ENCODE data around the gene AQP3.

The AQP3 gene

DNA sequence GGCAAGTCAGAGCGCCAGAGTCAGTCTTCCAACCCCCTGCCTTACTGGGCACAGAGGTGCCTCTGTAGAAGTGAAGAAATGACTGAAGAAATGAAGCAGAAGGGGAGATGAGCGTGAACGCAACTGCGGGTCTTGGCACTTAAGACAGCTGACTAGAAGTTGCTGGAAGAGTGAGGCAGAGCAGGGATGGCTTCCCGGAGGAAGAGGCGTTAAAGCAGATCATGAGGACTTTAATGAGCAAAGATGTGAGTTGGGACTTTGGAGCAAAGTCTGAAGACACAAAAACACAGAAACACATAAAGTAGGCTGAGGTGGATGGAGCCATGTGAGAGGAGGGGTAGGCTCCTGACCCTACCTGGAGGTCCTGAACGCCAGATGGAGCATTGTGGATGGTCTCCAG is 7.2 kb downstream of the AQP3 start:
- no peak overlapping the region for H3K4me3 ChIP-seq (replicated peaks in 1 of 2; ENCODE audit: low read depth in 2 of 2, low read length in 2 of 2)
- TF ChIP-seq, protein P1, sequence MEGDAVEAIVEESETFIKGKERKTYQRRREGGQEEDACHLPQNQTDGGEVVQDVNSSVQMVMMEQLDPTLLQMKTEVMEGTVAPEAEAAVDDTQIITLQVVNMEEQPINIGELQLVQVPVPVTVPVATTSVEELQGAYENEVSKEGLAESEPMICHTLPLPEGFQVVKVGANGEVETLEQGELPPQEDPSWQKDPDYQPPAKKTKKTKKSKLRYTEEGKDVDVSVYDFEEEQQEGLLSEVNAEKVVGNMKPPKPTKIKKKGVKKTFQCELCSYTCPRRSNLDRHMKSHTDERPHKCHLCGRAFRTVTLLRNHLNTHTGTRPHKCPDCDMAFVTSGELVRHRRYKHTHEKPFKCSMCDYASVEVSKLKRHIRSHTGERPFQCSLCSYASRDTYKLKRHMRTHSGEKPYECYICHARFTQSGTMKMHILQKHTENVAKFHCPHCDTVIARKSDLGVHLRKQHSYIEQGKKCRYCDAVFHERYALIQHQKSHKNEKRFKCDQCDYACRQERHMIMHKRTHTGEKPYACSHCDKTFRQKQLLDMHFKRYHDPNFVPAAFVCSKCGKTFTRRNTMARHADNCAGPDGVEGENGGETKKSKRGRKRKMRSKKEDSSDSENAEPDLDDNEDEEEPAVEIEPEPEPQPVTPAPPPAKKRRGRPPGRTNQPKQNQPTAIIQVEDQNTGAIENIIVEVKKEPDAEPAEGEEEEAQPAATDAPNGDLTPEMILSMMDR (IDR thresholded peaks at IDR 0.05; ENCODE audit: low read depth, low read length), result no peak
- no peak for DNase-seq (ENCODE audit: low read depth in 2 of 2)

DNA sequence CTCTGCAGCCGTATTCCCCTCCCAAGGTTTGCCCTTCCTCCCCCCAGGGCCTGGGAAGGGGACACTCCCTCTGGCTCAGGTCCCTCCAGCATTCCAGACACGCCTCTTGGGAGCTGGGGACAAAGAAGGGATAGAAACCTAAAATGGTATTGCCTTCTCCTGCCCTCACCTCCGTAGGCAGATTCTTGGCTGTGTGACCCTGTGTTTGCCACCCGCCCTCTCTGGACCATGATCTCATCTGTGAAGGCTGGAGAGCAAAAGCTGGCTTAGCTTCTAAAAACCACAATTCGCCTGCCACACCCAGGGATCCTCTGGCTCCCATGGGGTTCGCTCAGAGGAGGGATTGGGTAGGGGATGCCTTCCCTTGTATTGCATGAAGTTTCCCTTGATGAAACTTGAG is 7.7 kb downstream of the AQP3 start:
- H3K4me3 ChIP-seq (replicated peaks in 1 of 2; ENCODE audit: low read depth in 2 of 2, low read length in 2 of 2), result no peak overlapping the region
- TF ChIP-seq, protein P1 (IDR thresholded peaks at IDR 0.05; ENCODE audit: low read depth, low read length), result no peak

DNA sequence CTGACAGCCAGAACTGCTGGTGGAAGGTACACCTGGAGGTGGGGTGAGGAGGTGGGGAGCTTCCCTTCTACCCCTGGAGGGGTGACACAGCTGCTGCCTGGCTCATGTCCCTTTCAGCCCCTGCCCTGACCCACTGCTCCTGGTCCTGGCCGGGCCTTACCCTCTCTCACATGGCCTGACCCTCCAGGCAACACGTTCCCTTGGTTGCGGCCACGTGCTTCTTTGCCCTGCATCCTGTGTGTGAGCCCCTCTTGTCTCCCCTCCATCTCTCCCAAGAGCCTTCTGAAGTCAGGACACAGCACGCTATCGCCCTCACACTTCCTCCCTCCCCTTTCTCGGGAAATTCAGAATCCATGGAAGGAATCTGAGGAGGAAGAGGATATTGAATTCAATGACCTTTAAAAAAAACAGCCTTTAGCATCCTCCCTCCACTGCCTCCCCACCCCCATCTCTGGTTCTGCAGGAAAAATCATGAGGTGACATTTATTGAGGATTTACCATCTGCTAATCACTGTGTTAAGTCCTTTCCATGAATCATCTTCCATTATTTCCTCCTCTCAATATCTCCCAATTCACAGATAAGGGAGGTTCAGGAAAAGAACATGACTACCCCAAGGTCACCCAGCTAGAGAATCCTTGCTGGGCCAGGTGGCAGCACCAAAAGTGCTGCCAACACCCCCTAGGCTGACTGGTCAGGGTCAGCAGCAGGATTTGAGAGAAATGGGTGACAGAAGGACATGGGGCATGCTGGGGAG is 8.3 kb downstream of the AQP3 start:
- no peak for DNase-seq (ENCODE audit: low read depth in 2 of 2)
- TF ChIP-seq, protein P1 (IDR thresholded peaks at IDR 0.05; ENCODE audit: low read depth, low read length), result no peak

More for the DNA sequence above, 7.7 kb downstream of the AQP3 start:
- DNase-seq (ENCODE audit: low read depth in 2 of 2), result no peak

DNA sequence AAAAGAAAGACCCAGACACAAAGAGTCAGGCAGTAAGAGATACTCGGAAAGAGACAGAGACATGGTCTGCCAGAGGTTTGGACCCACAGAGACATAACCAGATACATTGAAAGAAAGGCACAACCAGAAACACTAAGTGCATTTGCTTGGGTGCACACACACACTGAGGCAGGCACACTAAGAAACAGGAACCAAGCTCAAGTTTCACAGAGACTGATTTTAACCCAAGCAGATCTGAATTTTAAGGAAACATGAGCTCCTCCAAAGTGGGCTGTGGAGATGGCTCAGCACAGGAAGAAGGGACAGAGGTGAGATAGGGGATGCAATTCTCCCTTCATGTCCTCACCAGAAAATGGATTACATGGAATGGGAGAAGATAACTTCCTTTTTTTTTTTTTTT is 9.5 kb downstream of the AQP3 start:
- H3K4me3 ChIP-seq (replicated peaks in 1 of 2; ENCODE audit: low read depth in 2 of 2, low read length in 2 of 2), result no peak overlapping the region
- no peak for DNase-seq (ENCODE audit: low read depth in 2 of 2)
- TF ChIP-seq, protein P1 (IDR thresholded peaks at IDR 0.05; ENCODE audit: low read depth, low read length), result no peak

More for the DNA sequence above, 8.3 kb downstream of the AQP3 start:
- H3K4me3 ChIP-seq (replicated peaks in 1 of 2; ENCODE audit: low read depth in 2 of 2, low read length in 2 of 2), result no peak overlapping the region

DNA sequence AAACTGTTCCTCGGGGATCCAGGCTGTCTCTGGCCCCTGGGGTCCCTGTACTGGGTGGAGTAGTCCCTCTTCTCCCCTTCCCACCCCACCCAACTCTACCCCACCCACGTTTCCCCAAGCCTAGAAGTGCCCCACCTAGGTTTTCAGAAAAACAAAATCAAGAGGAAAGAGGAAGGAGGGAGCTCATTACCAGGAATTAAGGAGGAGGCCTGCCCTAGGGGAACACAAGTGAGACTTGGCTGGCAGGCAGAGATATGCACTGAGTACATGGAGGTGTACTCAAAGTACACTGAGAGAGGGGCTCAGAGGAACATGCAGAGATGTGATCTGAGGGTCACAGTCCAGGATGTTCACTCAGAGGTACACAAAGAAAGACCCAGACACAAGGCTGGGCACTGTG is 10.2 kb downstream of the AQP3 start:
- TF ChIP-seq, protein P1 (IDR thresholded peaks at IDR 0.05; ENCODE audit: low read depth, low read length), result no peak
- no peak for DNase-seq (ENCODE audit: low read depth in 2 of 2)
- no peak overlapping the region for H3K4me3 ChIP-seq (replicated peaks in 1 of 2; ENCODE audit: low read depth in 2 of 2, low read length in 2 of 2)

DNA sequence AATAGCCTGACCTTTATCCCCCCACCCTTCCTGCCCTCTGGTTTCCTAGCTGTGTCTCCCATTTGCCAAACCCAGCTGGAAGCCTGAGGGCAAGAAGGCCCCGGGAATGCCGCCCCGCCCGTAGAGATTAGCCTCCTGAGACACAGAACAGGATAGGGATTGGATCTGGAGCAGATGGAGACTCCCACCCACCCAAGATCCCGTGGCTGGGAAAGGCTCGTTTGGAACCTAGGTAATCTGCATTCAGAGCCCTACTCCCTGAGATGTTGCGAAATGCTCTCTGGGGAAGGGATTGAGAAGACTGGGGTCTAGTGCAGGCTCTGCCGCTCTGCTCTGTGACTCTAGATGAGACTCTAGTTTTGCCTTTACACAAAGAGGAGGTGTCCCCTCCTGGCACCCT is 10.9 kb downstream of the AQP3 start:
- TF ChIP-seq, protein P1 (IDR thresholded peaks at IDR 0.05; ENCODE audit: low read depth, low read length), result no peak
- no peak overlapping the region for H3K4me3 ChIP-seq (replicated peaks in 1 of 2; ENCODE audit: low read depth in 2 of 2, low read length in 2 of 2)
- DNase-seq (ENCODE audit: low read depth in 2 of 2), result peak in 1 of 2 donors; percentile 55

All from cardiac fibroblast (primary cell).